SH-SY5Y (cell line): ENCODE results near the gene HM13.

ENCODE experiments used
- GATA2 ChIP-seq: IDR thresholded peaks from 2 replicates; pipeline ENCODE4 v1.6.1; 2011; ENCODE audit warnings: mild to moderate bottlenecking, low read depth, low read length
- GATA3 ChIP-seq: IDR thresholded peaks from 2 replicates; pipeline ENCODE4 v1.6.1; 2011; ENCODE audit warnings: low read depth, mild to moderate bottlenecking, low read length, moderate library complexity

GRCh38 chr20:31515775-31516107 lies 1.5 kb downstream of the HM13 start:
- TF ChIP-seq GATA3 (no peak), GATA2 (no peak)
